ENCODE measurements around the gene DECR2. TPM values are rescaled to one million over a fixed set of nuclear protein-coding genes. Genes with fewer than 3 reads are reported as not detected.

DECR2 gene
- total RNA-seq, 1 donor from 2014 or later, result 7.1 TPM

GRCh38 chr16:359067-359763, 42.5 kb upstream of the DECR2 start:
- peaks cover 4% of the 10 kb centered on the region for H4K20me1 ChIP-seq (ENCODE audit: low read depth)
- Mint-ChIP-seq H3K9me3 (no peaks in the 10 kb centered on the region), H3K4me3 (no peak overlapping the region), H3K36me3 (no peaks in the 10 kb centered on the region), H3K27me3 (ENCODE audit: insufficient read depth, low read depth) (peaks cover 8% of the 10 kb centered on the region), H3K4me1 (peaks cover 27% of the 10 kb centered on the region), H3K27ac (no peak overlapping the region)
- H3K27me3 ChIP-seq, result no peaks in the 10 kb centered on the region
- H3K27ac ChIP-seq, result no peak overlapping the region
- no peak overlapping the region for H3K9ac ChIP-seq
- no peak overlapping the region for H3K4me3 ChIP-seq
- H3K4me2 ChIP-seq, result no peak overlapping the region
- no peak for DNase-seq (ENCODE audit: low spot score)
- H2AFZ ChIP-seq (replicated peaks), result no peak overlapping the region
- H3K9me3 ChIP-seq (ENCODE audit: low read depth), result no peaks in the 10 kb centered on the region
- no peaks in the 10 kb centered on the region for H3K79me2 ChIP-seq (ENCODE audit: low read depth)
- TF ChIP-seq CTCF (IDR thresholded peaks at IDR 0.05) (no peak), EZH2 (IDR thresholded peaks at IDR 0.05) (no peak), EZH2phosphoT487 (IDR thresholded peaks at IDR 0.05) (no peak)
- no peaks in the 10 kb centered on the region for H3F3A ChIP-seq (ENCODE audit: low read depth)
- no peaks in the 10 kb centered on the region for H3K4me1 ChIP-seq
- no peaks in the 10 kb centered on the region for H3K36me3 ChIP-seq

- H3K27ac ChIP-seq, result no peak overlapping the region
- peaks cover 26% of the 10 kb centered on the region for H3K4me1 Mint-ChIP-seq
- H3K4me3 ChIP-seq, result no peak overlapping the region
- H3K4me1 ChIP-seq, result no peaks in the 10 kb centered on the region
- TF ChIP-seq CTCF (IDR thresholded peaks at IDR 0.05), result no peak
- TF ChIP-seq EZH2phosphoT487 (IDR thresholded peaks at IDR 0.05), result no peak
- no peak for TF ChIP-seq EZH2 (IDR thresholded peaks at IDR 0.05)
- no peak overlapping the region for H3K9ac ChIP-seq
- H3K27me3 Mint-ChIP-seq (ENCODE audit: insufficient read depth, low read depth), result peaks cover 5% of the 10 kb centered on the region
- H3K4me2 ChIP-seq, result no peak overlapping the region
- DNase-seq (ENCODE audit: low spot score), result peak; percentile 78
- H2AFZ ChIP-seq (replicated peaks), result no peak overlapping the region
- no peaks in the 10 kb centered on the region for H3K36me3 Mint-ChIP-seq
- H3K9me3 ChIP-seq (ENCODE audit: low read depth), result no peaks in the 10 kb centered on the region
- no peak overlapping the region for H3K4me3 Mint-ChIP-seq
- H3K27ac Mint-ChIP-seq, result peak overlapping the region; percentile 53
- H3K9me3 Mint-ChIP-seq, result no peaks in the 10 kb centered on the region
- H4K20me1 ChIP-seq (ENCODE audit: low read depth), result peaks cover 4% of the 10 kb centered on the region
- no peaks in the 10 kb centered on the region for H3K36me3 ChIP-seq
- no peaks in the 10 kb centered on the region for H3K79me2 ChIP-seq (ENCODE audit: low read depth)
- H3F3A ChIP-seq (ENCODE audit: low read depth), result no peaks in the 10 kb centered on the region
- H3K27me3 ChIP-seq, result no peaks in the 10 kb centered on the region
Measured at GRCh38 chr16:359871-360697, 41.6 kb upstream of the DECR2 start.

- Histone ChIP-seq H3K36me3 (no peaks in the 10 kb centered on the region), H3K4me2 (no peak overlapping the region), H3K4me3 (no peak overlapping the region), H3K79me2 (ENCODE audit: low read depth) (no peaks in the 10 kb centered on the region), H3K4me1 (no peaks in the 10 kb centered on the region), H3K9ac (no peak overlapping the region), H3K27ac (no peak overlapping the region), H4K20me1 (ENCODE audit: low read depth) (peaks cover 4% of the 10 kb centered on the region), H3K9me3 (ENCODE audit: low read depth) (no peaks in the 10 kb centered on the region), H2AFZ (replicated peaks) (no peak overlapping the region), H3K27me3 (no peaks in the 10 kb centered on the region), H3F3A (ENCODE audit: low read depth) (no peaks in the 10 kb centered on the region)
- Mint-ChIP-seq H3K27me3 (ENCODE audit: insufficient read depth, low read depth) (peaks cover 5% of the 10 kb centered on the region), H3K4me3 (peak overlapping the region; percentile 60), H3K36me3 (no peaks in the 10 kb centered on the region), H3K27ac (peak overlapping the region; percentile 95), H3K4me1 (peaks cover 26% of the 10 kb centered on the region), H3K9me3 (no peaks in the 10 kb centered on the region)
- no peak for TF ChIP-seq CTCF (IDR thresholded peaks at IDR 0.05)
- no peak for TF ChIP-seq EZH2phosphoT487 (IDR thresholded peaks at IDR 0.05)
- TF ChIP-seq EZH2 (IDR thresholded peaks at IDR 0.05), result no peak
- no peak for DNase-seq (ENCODE audit: low spot score)
Measured at GRCh38 chr16:360698-361336, 40.9 kb upstream of the DECR2 start.
